SIG-M5 treated with dmso at 0.1 percent for 504 hours (cell line): ENCODE data around the gene AP3D1.
A peak's percentile ranks its signal among the peaks of the same experiment; 100 is the strongest.

Experiments
- DNase-seq: peaks from one replicate; lab custom pipeline; 2025; ENCODE audit not compliant: unreplicated experiment; lab: John Stamatoyannopoulos, UW

Gene AP3D1

DNA sequence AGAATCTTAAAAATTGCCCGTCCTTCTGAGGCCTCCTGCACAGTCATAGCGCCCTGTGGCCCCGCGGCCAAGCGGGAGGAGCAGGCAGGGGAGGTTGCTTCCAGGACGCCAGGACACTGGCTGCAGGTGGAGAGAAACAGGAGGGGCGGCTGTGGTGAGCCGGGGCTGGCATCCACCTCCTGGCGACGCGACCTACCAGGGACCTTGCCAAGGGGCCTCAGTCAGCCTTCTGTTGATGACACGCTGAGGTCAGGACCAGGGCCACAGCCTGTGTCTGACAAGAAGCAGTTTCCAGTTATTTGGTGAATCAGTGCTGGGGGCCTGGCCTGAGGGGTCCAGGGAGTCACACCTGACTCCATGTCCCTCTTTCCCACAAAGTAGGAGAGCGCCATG lies 87.0 kb downstream of the AP3D1 start:
- no peak for DNase-seq

- no peak for DNase-seq
These were observed 87.5 kb downstream of the AP3D1 start for GRCh38 chr19:2063824-2064223.

- DNase-seq: no peak
These were observed 88.6 kb downstream of the AP3D1 start for GRCh38 chr19:2062770-2063169.

GRCh38 chr19:2062389-2062729 lies 89.0 kb downstream of the AP3D1 start:
- DNase-seq: no peak

DNA sequence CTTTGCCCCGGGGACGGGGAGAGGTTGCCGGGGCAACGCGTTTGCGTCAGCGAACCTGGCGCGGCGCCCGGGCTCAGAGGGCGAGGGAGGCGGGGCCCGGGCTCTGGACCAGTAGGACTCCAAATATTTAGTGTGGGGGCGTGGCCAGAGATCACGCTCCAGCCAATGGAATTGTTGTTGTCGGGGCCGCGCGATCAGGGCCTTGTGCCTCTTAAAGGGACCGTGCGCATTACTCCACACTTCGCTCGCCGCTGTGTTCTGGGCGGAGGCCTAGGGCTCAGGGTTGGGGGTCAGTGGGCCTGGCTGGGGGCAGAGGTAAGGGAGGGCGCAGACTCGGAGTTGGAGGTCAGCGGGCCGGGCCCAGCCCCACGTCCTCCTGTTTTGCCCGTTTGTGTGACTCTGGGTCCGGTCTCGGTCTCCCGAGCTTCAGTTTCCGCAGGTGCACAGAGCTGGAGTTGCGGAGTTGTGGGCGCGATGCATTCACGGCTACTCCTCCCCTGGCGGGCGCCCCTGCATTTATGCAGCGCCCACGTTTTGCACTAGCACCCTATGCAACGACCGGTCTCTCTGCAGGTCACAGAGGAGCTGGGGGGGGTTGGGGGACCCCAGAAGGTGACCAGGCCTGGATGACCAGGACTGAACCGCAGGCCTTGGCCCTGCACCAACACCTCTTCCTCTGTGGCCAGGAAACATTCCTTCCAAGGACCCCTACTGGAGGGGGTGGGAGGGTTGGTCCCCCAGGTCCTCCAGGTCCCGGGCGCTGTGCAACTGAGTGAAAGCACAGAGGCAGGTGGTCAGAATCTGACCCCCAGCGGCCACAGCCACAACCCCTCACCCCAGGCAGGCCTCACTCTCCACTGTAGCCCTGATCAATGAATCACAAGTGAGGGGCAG lies 89.6 kb downstream of the AP3D1 start:
- DNase-seq: peak; percentile 95

DNA sequence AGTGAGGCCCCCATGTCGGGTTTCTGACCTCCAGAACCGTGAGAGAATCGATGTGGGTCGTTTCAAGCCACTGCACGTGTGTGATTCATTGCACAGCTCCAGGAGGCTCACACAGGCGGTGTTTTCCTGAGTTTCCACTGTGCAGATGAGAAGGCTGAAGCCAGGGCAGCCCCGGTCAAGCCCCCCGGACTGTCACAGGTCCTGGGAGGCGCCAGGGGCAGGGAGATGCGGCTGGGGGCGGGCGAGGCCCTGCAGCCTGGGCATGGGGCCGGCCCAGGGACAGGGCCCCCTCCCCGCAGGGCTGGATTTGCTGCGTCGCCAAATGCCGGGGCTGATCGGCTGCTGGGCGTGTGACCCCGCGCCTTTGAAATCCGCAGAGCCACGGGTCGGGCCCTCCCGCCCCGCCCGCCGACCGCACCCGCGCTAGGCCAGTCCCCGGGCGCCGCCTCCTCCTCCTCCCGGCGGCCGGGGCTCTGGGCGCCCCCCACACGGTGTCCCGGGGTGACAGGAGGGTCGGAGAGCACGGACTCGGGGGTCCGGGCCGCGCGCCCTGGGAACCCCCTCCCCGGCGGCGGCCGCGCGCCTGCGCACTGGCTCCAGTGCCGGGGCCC lies 90.4 kb downstream of the AP3D1 start:
- no peak for DNase-seq

GRCh38 chr19:2059422-2060201 lies 91.8 kb downstream of the AP3D1 start:
- no peak for DNase-seq

- DNase-seq: no peak
These were observed 92.6 kb downstream of the AP3D1 start for GRCh38 chr19:2058570-2059421.

DNA sequence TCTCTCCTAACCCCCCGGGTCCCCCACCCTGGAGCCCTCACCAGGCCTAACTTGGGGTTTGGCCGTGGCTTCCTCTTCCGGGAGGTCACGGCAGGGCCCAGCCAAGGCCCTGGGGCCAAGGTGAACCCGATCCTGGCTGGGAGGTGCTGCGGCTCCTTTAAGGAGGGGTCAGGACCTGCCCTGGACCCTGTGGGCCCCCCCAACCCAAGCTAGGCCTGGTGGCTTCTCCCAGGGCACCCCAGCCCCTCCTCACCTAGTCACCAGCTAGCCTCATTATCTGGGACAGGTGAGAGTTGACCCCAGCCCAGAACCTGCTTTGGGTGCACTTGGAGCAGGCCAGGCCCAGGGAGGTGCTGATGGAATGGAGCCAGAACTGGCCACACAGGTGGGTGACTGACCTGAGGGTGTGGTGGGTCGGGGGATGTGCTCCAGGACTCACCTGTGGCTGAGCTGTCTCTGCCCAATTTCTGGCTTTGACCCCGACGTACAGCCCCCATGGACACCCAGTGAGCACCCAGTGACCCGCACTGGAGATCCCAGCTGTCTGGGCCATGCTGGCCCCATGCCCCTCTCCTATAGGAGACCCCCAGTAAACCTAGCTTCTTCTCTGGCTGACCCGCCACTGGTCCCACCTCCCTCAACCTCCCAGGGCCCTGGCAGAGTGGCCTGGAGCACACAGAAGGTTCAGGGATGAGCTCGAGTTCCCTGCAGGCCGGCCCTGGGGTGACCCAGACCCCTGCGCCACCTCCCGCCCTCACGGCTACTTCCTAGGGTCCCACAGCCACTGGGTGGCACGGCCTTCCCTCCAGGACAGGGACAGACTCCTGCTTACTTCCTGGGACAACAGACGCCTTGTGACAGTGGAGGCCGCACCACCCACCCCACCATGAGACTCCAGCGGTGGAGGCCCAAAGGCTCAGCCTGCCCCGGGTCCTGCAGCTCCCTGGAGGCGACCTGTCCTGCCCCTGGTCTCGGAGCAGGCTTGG lies 93.6 kb downstream of the AP3D1 start:
- no peak for DNase-seq

DNA sequence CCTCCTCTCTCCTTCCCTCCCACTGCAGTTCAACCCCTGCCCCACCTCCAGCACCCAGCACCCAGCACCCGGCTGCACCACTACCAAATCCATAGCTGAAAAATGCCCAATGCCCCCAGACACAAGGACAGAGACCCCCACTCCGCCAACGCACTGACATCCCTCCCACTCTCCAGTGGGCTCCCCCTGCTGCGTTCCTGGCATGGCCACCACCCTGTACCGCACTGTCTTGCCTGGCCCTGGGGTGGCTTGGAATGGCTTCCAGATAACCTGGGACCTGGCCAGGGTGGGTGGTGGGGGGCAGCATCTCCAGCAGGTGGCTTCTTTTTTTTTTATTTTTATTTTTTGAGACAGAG lies 94.6 kb downstream of the AP3D1 start:
- DNase-seq: no peak

GRCh38 chr19:2055931-2056836 lies 95.2 kb downstream of the AP3D1 start:
- DNase-seq: no peak

- no peak for DNase-seq
These were observed 96.6 kb downstream of the AP3D1 start for GRCh38 chr19:2054763-2055162.

DNA sequence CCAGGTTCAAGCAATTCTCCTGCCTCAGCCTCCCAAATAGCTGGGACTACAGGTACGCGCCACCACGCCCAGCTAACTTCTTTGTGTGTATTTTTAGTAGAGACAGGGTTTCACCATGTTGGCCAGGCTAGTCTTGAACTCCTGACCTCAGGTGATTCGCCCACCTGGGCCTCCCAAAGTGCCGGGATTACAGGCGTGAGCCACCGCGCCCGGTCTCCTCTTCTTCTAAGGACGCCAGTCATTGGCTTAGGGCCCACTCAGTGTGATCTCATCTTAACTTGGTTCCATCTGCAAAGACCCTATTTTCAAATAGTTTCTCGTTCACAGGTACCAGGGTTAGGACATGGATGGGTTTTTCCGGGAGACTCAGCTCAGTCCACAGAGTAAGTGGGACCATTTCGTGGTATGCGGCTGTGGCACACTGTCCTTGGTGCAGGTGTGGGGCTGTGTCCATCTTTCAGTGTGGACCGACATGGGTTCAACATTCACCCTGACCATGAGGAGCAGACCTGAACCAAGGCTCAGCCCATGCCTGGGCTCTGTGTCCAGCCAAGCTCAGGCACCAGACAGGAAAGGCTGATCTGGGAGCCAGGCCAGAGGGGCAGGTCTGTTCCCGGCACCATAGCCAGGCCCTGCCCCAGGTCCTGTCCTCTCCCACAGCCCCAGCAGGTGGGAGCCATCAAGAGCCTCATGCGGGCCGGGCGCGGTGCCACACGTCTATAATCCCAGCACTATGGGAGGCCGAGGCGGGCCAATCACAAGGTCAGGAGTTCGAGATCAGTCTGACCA lies 97.6 kb downstream of the AP3D1 start:
- no peak for DNase-seq

- no peak for DNase-seq
These were observed 99.3 kb downstream of the AP3D1 start for GRCh38 chr19:2051773-2052704.

DNA sequence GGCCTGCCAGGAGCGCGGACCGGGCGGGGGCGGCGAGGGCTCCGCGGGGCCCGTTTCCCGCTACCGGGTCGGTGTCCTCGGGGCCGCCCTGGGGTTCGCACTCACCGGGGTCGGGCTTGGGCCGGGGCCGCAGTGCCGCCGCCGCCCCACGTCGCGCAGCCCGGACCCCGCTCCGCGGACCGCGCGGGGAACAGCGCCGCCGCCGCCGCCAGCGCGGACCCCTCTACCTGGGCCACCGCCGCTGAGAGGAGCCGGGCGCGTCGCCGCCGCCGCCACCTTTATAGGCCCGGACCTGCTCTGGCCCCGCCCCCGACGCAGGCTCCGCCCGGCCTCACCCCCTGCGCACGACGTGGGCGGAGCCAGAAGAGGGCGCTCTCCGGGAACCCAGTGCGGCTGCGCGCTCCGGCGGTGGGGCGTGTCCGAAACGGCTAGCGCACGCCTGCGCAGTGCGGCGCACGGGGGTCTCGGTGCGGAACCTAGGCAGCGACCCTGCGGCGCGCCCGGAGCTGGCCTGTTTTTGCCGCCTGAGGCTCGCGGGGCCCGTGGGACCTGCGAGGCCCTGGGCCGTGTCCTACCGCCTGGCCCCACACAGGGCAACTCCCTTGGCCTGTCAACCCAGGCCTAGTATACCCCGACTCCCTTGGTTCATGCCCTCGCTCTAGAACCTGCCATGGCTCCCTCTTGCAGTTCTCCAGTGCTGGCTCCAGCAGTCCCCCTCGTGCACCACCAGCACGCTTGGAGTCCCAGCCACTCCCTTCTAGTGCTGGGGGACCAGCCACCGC lies 100.2 kb downstream of the AP3D1 start, which contains the start of gene MKNK2:
Gene MKNK2, minus strand, starts transcription at position 254 of the 782 bp plus-strand sequence. CDS start 393 bp downstream, outside the sequence.
- DNase-seq: peak; percentile 61
